ENCODE measurements around the gene FBXL7.

DNA sequence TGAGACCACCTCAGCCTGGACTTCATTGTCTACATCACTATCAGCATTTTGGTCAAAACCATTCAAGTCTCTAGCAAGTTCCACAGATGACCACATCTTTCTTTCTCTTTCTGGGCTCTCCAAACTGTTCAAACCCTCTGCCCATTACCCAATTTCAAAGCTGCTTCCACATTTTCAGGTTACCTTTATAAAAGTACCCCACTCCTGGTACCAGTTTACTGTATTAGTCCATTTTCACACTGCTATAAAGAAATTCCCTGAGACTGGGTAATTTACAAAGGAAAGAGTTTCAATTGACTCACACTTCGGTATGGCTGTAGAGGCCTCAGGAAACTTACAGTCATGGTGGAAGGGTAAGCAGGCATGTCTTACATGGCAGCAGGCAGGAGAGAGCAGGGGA lies 84.5 kb downstream of the FBXL7 start:
- TF ChIP-seq, protein P1, sequence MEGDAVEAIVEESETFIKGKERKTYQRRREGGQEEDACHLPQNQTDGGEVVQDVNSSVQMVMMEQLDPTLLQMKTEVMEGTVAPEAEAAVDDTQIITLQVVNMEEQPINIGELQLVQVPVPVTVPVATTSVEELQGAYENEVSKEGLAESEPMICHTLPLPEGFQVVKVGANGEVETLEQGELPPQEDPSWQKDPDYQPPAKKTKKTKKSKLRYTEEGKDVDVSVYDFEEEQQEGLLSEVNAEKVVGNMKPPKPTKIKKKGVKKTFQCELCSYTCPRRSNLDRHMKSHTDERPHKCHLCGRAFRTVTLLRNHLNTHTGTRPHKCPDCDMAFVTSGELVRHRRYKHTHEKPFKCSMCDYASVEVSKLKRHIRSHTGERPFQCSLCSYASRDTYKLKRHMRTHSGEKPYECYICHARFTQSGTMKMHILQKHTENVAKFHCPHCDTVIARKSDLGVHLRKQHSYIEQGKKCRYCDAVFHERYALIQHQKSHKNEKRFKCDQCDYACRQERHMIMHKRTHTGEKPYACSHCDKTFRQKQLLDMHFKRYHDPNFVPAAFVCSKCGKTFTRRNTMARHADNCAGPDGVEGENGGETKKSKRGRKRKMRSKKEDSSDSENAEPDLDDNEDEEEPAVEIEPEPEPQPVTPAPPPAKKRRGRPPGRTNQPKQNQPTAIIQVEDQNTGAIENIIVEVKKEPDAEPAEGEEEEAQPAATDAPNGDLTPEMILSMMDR (IDR thresholded peaks at IDR 0.05 in 8 of 11, conservative IDR thresholded peaks at IDR 0.05 in 3 of 11): no peak
- TF ChIP-seq POLR2A (IDR thresholded peaks at IDR 0.05): no peak

Data from spleen (tissue), 7 donors.